GM18520 (cell line): ENCODE results near the gene COBLL1.

Experiments
- ATAC-seq: cut with Tn5 transposase; IDR thresholded peaks from one replicate; pipeline ENCODE4 v1.9.1; 2021; ENCODE audit not compliant: unreplicated experiment

The COBLL1 gene

GRCh38 chr2:164760179-164760578 lies 81.4 kb downstream of the COBLL1 start:
- ATAC-seq, result no peak

- ATAC-seq, result no peak
Measured at GRCh38 chr2:164757934-164758695, 83.5 kb downstream of the COBLL1 start.

- no peak for ATAC-seq
Measured at GRCh38 chr2:164756773-164757172, 84.8 kb downstream of the COBLL1 start.

- no peak for ATAC-seq
Measured at GRCh38 chr2:164755952-164756351, 85.7 kb downstream of the COBLL1 start.

GRCh38 chr2:164754157-164755093 lies 87.2 kb downstream of the COBLL1 start:
- ATAC-seq, result no peak

GRCh38 chr2:164752956-164753355 lies 88.7 kb downstream of the COBLL1 start:
- ATAC-seq, result no peak

- no peak for ATAC-seq
Measured at GRCh38 chr2:164747783-164748433, 93.7 kb downstream of the COBLL1 start.

- ATAC-seq, result no peak
Measured at GRCh38 chr2:164747140-164747539, 94.5 kb downstream of the COBLL1 start.

GRCh38 chr2:164746713-164747112 lies 94.9 kb downstream of the COBLL1 start:
- no peak for ATAC-seq

GRCh38 chr2:164745012-164745797 lies 96.4 kb downstream of the COBLL1 start:
- no peak for ATAC-seq

GRCh38 chr2:164742738-164743317 lies 98.8 kb downstream of the COBLL1 start:
- ATAC-seq, result no peak

- ATAC-seq, result no peak
Measured at GRCh38 chr2:164739966-164740365, 101.7 kb downstream of the COBLL1 start.

- peak; percentile 53 for ATAC-seq
Measured at GRCh38 chr2:164737612-164738081, 104.0 kb downstream of the COBLL1 start.

GRCh38 chr2:164735309-164735919 lies 106.2 kb downstream of the COBLL1 start:
- ATAC-seq, result no peak

- ATAC-seq, result no peak
Measured at GRCh38 chr2:164734196-164734595, 107.4 kb downstream of the COBLL1 start.

- ATAC-seq, result no peak
Measured at GRCh38 chr2:164725542-164725941, 116.1 kb downstream of the COBLL1 start.

GRCh38 chr2:164722616-164723338 lies 118.8 kb downstream of the COBLL1 start:
- ATAC-seq, result no peak

- no peak for ATAC-seq
Measured at GRCh38 chr2:164721430-164721829, 120.2 kb downstream of the COBLL1 start.
